Lower lobe of right lung (tissue), 2 donors: Measurements from ENCODE around the gene MRPL10. TPM values are rescaled to one million over a fixed set of nuclear protein-coding genes. Genes with fewer than 3 reads are reported as not detected.

ENCODE experiments used
- ATAC-seq, 2 donors: fragments of 200-7000 bp; cut with Tn5 transposase; one replicate each; pipeline ENCODE4 v1.9.1; 2020 to 2022; ENCODE audit warnings: mild to moderate bottlenecking in 2 of 2, moderate library complexity in 2 of 2
- DNase-seq: peaks from one replicate; pipeline ENCODE4 v3.0.0-alpha.2; 2020
- H3K27ac ChIP-seq: fragments of 200-600 bp; one replicate; pipeline ENCODE4 v1.8.0; 2022
- H3K27me3 ChIP-seq: fragments of 200-600 bp; one replicate; pipeline ENCODE4 v1.8.0; 2022; ENCODE audit warnings: low read depth
- H3K36me3 ChIP-seq: fragments of 200-600 bp; one replicate; pipeline ENCODE4 v1.8.0; 2022; ENCODE audit warnings: mild to moderate bottlenecking
- H3K4me1 ChIP-seq: fragments of 200-600 bp; one replicate; pipeline ENCODE4 v1.8.0; 2022
- H3K4me3 ChIP-seq: fragments of 200-600 bp; one replicate; pipeline ENCODE4 v1.8.0; 2022; ENCODE audit warnings: mild to moderate bottlenecking
- H3K9me3 ChIP-seq: fragments of 200-600 bp; one replicate; pipeline ENCODE4 v1.8.0; 2022
- intact Hi-C: fragments of 100-400 bp; cut with DNase I; formaldehyde crosslinking; loops from one replicate; pipeline ENCODE4 v1.11.0; 2022
- total RNA-seq: library from RNA; stranded (reverse); fragmentation: NEBNext Ultra II Directional; extraction: Animal tissue kit (Norgen Biotek cat#: 25700); gene quantifications from one replicate; pipeline ENCODE4 v1.2.1, GENCODE V29; 2021
- TF ChIP-seq, protein P1 (sequence below): fragments of 200-600 bp; IDR thresholded peaks from one replicate; pipeline ENCODE4 v1.8.0; 2022; ENCODE audit warnings: antibody characterized with exemption, mild to moderate bottlenecking
- donor health status: DM: no; HTN: yes; CAD: no; lungs with severe emphysema.

MRPL10 gene
- total RNA-seq, 1 donor from 2014 or later, result 33.2 TPM

DNA sequence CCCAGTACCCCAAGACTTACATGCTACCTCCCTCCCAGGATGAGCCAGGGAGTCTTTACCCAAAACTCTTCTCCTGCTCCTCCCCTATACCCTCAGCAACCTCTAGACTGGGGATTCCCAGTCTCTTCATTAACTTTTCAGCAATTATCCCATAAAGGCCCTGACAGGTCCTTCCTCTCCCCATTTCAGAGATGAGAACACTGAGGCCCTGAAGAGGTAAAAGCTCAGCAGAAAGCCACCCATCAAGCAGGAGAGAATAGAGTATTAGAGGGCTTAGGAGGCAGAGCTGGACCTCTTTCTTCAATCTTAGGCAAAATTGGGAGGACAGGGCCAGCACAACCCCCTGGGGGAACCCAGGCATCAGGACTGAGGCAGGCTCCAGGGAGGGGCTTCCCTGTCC is 25.5 kb upstream of the MRPL10 start:
- H3K4me1 ChIP-seq, result peaks cover 5% of the 10 kb centered on the region
- H3K9me3 ChIP-seq, result no peaks in the 10 kb centered on the region
- peak overlapping the region; percentile 58 for H3K27ac ChIP-seq
- peaks cover 38% of the 10 kb centered on the region for H3K27me3 ChIP-seq
- no peak for DNase-seq
- ATAC-seq, result no peak
- intact Hi-C loops, result no loop called here
- TF ChIP-seq, protein P1, sequence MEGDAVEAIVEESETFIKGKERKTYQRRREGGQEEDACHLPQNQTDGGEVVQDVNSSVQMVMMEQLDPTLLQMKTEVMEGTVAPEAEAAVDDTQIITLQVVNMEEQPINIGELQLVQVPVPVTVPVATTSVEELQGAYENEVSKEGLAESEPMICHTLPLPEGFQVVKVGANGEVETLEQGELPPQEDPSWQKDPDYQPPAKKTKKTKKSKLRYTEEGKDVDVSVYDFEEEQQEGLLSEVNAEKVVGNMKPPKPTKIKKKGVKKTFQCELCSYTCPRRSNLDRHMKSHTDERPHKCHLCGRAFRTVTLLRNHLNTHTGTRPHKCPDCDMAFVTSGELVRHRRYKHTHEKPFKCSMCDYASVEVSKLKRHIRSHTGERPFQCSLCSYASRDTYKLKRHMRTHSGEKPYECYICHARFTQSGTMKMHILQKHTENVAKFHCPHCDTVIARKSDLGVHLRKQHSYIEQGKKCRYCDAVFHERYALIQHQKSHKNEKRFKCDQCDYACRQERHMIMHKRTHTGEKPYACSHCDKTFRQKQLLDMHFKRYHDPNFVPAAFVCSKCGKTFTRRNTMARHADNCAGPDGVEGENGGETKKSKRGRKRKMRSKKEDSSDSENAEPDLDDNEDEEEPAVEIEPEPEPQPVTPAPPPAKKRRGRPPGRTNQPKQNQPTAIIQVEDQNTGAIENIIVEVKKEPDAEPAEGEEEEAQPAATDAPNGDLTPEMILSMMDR, result no peak
- H3K4me3 ChIP-seq, result no peak overlapping the region
- no peaks in the 10 kb centered on the region for H3K36me3 ChIP-seq

DNA sequence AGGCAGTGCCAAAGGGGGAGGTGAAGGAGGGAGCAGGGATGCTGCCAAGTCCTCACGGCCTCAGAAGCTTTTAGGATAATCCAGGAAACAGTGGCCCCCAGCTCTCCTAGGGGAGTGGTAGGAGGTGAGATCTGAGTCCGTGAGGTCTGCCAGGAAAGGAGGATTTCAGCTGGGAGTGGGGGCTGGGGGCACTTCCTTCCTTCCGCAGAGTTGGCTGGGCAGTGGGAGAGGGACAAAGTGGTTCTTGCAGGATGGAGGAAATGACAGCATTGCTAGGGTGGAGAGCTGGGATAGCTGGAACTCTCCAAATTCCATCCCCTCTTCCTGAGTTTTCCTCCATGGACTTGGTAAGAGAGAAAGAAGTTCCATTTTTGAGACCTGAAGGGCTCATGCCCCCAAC is 24.4 kb upstream of the MRPL10 start:
- Histone ChIP-seq H3K4me3 (peak overlapping the region; percentile 21), H3K27me3 (peaks cover 47% of the 10 kb centered on the region), H3K9me3 (no peaks in the 10 kb centered on the region), H3K4me1 (peaks cover 16% of the 10 kb centered on the region), H3K27ac (peak overlapping the region; percentile 58), H3K36me3 (no peaks in the 10 kb centered on the region)
- no peak for ATAC-seq
- intact Hi-C loops, result no loop called here
- TF ChIP-seq, protein P1, result no peak
- DNase-seq, result no peak

DNA sequence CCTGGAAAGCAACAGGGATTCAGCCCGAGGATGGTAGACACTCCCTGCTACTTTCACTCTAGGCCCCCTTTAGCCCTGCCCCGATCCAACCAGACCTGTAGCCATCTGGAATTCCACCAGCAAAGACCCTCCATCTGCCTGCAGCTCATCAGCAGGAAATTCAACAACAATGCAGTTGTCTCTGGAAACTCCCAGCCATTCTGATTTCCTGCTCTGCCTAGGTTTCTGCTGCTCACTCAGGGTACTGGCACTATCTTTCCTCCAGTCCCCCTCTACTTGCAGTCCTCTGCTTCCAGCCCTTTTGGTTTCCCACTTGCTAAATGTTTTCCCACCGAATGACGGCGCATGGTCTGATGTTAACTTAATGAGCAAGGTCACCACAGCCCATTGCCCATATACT is 22.3 kb upstream of the MRPL10 start:
- intact Hi-C loops, result no loop called here
- TF ChIP-seq, protein P1, result no peak
- Histone ChIP-seq H3K27me3 (peaks cover 66% of the 10 kb centered on the region), H3K27ac (no peak overlapping the region), H3K9me3 (no peaks in the 10 kb centered on the region), H3K4me1 (peaks cover 21% of the 10 kb centered on the region), H3K36me3 (no peaks in the 10 kb centered on the region), H3K4me3 (no peak overlapping the region)
- DNase-seq (no peak), ATAC-seq (no peak)

DNA sequence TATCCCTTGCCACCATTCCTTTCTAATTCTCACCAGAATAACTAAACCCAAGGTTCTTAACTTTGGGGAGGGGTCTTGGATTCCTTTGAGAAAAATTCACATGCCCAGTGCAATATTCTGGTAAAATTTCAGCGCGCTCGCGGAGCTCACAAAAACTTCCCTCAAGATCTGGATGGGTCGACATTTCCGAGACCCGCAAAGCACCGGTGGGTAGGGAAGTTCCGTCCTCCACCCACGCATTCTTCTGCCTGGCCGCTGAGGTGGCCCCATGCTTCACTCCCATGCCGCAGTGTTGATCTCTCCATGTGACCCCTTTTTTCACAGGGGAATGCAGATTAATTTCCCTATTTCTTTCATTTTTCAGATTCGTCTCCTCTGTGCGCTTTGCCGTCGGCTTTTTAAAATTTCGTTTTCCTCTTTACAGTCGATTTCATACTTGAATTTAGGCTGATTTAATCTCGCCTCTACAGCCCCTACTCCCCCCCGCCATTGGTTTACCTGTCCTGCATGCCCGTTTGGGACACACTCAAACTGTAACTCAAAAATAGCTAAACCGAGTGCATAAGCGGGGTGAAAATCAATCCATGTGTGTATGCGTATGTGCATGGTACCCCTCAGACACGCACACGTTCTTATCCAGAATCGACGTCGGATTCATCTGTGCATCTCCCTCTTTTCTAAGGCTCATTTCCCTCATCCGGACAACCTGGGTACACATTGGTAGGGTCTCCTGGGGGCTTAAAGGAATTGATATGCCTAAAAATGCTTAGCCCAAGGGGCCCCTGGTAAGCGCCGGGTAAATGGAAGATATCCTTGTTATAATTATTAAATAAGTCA is 21.0 kb upstream of the MRPL10 start:
- TF ChIP-seq, protein P1, result no peak
- H3K27me3 ChIP-seq, result peaks cover 79% of the 10 kb centered on the region

DNA sequence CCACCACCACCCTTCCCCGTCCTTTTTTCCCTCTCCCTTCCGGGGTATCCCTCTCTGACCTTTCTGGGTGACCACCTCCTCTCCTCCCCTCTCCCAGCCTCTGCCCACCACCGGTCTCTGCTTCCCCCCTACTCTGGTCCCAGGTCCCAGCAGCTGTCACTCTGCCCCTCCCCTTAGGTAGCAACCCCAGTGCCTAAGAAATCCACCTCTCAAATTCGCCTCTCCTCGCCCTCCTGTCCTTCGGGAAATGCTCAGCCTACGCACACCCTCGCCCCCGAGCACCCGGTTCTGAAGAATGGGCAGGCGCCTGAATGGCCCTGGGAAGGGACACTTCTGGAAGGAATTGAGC is 20.4 kb upstream of the MRPL10 start:
- Histone ChIP-seq H3K27ac (no peak overlapping the region), H3K4me3 (no peak overlapping the region), H3K36me3 (no peaks in the 10 kb centered on the region), H3K27me3 (peaks cover 81% of the 10 kb centered on the region), H3K4me1 (peaks cover 28% of the 10 kb centered on the region), H3K9me3 (no peaks in the 10 kb centered on the region)
- DNase-seq (no peak), ATAC-seq (no peak)
- TF ChIP-seq, protein P1, result no peak
- intact Hi-C loops, result no loop called here

More for the DNA sequence above, 21.0 kb upstream of the MRPL10 start:
- no peaks in the 10 kb centered on the region for H3K9me3 ChIP-seq
- ATAC-seq, result no peak
- H3K4me1 ChIP-seq, result peaks cover 22% of the 10 kb centered on the region
- DNase-seq, result no peak
- no peak overlapping the region for H3K4me3 ChIP-seq
- no peak overlapping the region for H3K27ac ChIP-seq
- intact Hi-C loops, result no loop called here
- H3K36me3 ChIP-seq, result no peaks in the 10 kb centered on the region
